Activated gamma-delta T cell treated with anti-CD3 and anti-CD28 coated beads, Interleukin-2, amount 50 U/mL, for 16 hours (primary cell): Measurements from ENCODE around the gene SGPP1.
"Not testable (repeated sequence)": the region's sequence is repeated elsewhere in the genome, so short reads cannot be mapped to it uniquely, and the experiment has no call there.

Experiments used
- DNase-seq: peaks from one replicate; pipeline ENCODE4 v3.0.0-alpha.2; 2020; ENCODE audit warnings: low read depth

SGPP1 gene

DNA sequence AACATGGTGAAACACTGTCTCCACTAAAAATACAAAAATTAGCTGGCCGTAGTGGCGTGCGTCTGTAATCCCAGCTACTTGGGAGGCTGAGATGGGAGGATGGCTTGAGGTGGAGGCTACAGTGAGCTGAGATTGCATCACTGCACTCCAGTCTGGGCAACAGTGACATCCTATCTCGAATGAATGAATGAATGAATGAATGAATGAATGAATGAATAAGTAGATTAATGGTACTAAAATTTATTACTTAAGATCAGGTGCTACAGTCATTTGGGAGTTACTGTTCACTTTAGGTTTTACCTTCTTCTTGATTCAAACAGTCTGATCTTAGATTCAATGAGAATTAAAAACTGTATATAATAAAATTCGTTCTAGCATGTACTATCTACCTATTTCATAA lies 54.6 kb downstream of the SGPP1 start:
- DNase-seq: no peak

DNA sequence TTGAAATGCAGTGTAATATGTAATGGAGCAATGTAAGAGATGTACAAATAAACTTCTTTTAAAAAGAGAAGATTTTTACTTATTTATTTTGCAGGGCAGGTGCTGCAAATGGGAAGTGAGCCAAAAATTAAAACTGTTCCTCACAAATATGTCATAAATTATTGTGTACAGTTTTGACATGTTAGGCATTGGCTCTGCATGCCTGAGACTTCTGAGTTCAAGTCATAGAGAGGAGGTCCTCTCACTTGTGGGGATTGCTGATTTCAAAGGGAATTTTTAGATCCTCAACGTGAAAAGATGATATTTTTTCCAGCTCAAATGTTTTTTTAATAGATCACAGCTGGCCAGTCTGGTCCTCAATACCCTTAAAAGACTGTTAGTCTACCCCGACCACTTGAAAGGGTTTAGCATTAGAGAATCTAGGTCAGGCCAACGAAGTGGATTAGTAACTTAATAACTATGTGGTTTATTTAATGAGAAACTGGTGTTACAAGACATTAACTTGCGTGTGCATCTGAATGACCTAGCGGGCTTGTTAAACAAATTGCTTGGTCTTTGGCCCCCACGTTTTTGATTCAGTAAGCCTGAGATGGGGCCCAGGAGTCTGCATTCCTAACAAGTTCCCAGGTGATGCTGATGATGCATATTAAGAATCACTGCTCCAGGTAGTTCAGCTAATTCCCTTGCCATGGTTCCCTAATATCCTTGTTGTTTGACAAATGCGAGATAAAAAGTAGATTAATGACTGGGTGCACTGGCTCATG lies 55.3 kb downstream of the SGPP1 start:
- no peak for DNase-seq

DNA sequence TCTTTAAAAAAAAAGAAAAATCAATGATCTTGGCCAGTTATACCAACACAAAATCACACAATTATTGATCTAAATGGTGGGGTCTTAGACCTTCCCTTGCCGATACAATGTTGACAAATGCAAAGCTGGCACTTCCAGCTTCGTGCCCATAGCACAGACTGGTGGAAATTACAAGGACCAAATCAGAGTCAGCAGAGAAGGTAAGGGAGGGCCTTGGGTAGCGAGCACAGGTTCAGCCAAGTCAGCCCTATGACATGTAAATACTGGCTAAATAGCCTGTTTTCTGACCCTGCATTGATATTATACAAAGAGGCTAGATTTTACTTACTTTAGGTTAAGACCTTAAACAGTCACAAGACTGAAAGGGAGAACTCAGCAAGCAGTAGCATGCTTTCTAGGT lies 55.9 kb downstream of the SGPP1 start:
- no peak for DNase-seq

DNA sequence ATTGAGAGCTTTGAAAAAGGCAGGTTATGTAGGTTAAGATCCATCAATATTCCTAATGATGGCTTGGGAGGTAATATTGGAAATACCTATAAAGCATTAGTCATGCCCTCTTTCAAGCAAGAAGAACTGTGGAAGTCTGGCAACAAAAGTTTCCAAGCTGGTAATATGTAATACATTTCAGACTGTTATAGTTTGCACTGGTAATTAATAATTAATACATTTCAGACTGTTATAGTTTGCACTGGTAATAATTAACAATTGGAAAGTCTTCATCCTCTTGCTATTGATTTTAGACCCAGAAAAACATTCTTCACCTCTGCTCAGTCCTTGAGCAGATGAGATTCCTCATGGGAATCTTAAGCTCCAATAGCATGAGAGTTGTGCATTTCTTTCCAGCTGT lies 57.2 kb downstream of the SGPP1 start:
- no peak for DNase-seq

GRCh38 chr14:63666335-63666734 lies 61.5 kb downstream of the SGPP1 start:
- DNase-seq: no peak

DNA sequence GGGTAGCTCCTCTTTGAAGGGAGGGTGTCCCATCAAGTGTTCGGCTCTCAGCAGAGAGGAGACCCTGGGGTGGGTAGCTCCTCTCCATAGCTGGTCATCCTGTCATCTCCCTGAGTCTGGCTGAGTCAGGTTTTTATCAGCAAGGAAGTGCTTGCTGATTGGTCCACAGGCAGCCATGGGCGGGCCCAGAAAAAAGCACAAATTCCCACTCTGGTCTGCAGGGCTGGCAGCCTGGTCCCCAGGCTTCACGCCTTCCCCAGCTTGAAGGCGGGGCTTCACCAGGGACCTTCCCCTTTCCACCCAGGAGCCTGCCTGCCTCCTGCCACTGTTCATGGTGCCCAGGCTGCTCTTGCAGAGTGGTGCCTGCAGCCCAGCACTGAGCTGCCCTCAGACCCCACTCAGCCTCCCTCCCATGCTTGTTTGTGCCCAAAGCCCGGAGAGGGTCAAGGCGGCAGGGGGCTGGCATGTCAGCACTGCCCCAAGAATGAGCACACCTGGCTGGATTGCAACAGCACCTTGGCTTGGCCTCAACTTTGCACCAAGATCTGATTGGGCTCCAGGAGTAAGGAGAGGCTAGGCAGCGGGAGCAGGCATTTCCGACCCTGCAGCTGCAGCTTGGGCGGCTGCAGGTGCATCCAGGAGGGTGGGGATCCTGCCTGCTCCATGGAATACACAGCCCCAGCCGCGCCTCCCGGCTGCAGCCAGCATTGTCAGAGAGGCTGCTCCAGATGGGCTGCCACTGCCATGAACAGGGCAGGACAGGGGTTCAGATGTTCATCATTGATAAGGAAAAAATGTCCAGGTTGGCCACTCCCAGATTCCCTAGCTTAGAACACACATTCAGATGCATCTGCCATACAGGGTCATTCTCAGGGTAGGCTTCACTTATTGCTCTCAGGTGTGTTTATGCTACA lies 64.2 kb downstream of the SGPP1 start:
- DNase-seq: no peak

DNA sequence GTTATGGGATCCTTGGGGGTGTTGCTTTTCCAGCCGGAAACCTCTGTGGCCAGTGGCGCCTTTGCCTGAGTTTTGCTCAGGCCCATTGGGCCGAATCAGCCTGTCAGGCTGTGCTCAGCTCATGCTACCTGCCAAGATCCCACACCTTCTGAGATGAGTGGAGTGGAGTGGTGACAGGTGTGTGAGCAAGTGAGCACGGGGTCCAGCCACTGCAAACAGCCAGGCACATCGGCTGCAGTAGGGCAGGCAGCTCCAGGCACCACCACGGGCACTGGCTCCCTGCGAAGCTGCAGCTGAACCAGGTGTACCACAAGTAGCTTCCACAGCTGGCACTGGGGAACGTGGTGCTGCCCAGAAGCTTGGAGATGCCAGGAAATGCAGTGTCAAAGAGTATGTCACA lies 65.1 kb downstream of the SGPP1 start:
- no peak for DNase-seq

DNA sequence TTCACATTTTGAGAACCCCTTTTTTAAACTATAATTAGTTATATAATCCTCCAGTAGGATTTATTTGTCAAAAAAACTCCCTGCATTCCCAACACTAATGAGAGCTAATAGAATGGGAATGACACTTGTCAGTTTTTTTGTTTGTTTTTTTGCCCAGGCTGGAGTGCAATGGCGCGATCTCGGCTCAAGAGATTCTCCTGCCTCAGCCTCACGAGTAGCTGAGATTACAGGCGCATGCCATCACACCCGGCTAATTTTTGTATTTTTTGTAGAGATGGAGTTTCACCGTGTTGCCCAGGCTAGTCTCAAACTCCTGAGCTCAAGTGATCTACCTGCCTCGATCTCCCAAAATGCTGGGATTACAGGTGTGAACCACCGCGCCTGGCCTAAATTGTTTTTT lies 66.0 kb downstream of the SGPP1 start:
- DNase-seq: not testable (repeated sequence)

GRCh38 chr14:63659726-63660125 lies 68.1 kb downstream of the SGPP1 start:
- DNase-seq: no peak

- no peak for DNase-seq
These were observed 71.7 kb downstream of the SGPP1 start for GRCh38 chr14:63656194-63656593.

DNA sequence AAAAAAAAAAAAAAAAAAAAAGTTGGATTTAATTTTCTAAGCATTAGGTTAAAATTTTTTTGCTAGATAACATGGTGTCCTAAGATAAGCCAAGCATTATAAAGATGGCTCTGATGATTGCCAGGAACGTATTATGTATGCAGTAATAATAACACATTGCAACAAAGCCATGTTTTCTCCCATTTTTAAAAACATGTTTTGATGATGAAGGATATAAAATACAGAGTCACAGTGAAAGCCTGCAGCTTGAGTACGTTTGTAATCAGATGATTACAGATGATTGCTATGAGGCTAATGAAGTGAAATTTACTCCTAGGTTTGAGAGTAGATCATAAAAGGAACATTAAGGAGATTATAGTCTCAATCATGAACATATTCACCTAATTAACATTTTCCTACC lies 72.9 kb downstream of the SGPP1 start:
- DNase-seq: no peak

DNA sequence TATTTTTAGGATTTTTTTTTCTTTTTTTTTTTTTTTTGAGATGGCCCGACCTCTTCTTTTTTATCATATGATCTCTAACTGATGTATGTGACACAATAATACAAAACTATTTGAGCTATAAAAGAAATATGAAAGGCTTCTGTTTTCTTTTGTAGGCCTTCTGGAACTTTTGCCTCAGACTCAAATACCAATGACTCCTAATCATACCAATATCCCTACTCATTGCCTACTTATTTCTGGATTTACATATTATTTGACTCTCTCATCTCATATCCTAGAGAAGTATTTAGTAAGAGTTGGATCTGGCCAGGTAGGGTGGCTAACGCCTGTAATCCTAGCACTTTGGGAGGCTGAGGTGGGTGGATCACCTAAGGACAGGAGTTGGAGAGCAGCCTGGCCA lies 73.5 kb downstream of the SGPP1 start:
- DNase-seq: no peak

- DNase-seq: no peak
These were observed 75.5 kb downstream of the SGPP1 start for GRCh38 chr14:63652406-63652805.

DNA sequence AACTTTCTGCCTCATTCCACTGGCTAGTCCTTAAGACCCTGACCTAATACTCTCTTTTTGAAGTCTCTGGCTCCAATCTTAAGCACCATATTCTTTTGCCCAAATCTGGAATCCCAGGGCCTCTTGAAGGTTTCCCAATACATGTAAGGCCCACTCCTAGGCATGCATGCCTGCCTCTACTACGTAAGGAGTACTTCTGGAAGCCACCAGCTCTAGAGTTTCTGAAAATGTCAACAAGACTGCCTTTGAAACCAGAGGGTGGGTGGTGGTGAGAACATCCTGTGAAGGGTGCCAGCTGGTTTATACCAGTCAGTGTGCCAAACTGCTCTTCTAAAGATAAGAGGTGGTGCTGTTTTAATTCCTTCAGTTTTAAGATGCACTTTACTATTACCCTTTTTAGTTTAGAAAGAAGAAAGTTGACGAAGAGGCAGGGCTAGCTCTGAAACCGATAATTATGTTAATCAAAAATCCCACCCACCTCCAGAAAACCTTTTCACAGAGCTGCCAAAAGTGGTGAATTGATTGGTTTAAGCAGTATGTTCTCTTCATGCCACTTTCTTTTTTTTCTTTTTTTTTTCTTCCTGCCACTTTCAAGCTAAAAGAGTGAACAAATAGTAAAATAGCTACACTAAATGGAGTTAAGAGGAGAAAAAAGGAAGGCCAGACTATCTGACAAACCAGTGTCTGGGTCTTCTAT lies 77.5 kb downstream of the SGPP1 start:
- peak; percentile 34 for DNase-seq

DNA sequence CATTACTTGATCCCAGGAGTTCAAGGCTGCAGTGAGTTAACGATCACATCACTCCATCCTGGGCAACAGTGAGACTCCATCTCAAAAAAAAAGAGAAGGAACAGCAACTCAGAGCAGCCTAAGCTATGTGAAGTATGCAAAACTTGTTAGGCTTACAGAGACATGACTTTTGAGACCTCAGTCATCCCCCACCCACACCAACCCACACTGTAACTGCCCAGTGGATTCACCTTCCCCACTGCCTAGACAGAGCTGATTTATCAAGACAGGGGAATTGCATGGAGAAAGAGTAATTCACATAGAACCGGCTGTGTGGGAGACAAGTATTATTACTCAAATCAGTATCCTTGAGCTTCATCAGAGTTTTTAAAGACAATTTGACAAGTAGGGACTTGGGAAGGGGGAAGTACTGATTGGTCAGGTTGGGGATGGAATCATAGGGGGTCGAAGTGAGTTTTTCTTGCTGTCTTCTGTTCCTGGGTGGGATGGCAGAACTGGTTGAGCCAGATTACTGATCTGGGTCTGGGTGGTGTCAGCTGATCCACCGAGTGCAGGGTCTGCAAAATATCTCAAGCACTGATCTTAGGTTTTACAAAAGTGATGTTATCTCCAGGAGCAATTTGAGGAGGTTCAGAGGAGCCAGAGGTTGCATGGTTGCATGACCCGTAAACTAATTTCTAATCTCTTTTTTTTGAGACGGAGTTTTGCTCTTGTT lies 80.0 kb downstream of the SGPP1 start:
- no peak for DNase-seq

GRCh38 chr14:63644741-63645140 lies 83.1 kb downstream of the SGPP1 start:
- no peak for DNase-seq

GRCh38 chr14:63642656-63643382 lies 85.0 kb downstream of the SGPP1 start:
- no peak for DNase-seq

- DNase-seq: peak; percentile 70
These were observed 85.6 kb downstream of the SGPP1 start for GRCh38 chr14:63642229-63642611.

- peak; percentile 94 for DNase-seq
These were observed 86.2 kb downstream of the SGPP1 start, which contains the start of gene WDR89 for GRCh38 chr14:63641473-63642228. TSS of gene WDR89 (minus strand) at chr14:63641871. CDS start at chr14:63599942, 41,929 bp downstream.

DNA sequence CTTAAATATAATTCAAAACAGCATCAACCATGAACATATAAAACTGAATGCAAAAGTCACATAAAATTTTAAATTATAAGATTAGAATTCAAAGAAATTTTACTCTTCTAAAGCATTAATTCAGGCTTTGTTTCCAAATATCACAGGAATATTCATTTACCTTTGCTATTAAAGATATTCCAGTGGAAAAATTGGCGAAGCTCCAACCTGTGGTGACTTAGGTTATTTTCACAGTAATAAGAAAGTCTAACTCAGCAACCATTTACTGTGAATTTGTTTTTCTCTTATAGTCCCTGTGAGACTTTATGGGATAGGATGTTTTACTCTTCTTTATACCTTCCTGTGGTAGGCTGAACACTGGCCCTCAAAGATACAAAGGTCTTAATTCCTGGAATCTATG lies 89.4 kb downstream of the SGPP1 start:
- no peak for DNase-seq
